ENCODE results near the gene ECM1. TPM values are rescaled to one million over a fixed set of nuclear protein-coding genes. Genes with fewer than 3 reads are reported as not detected.

Gene ECM1
- total RNA-seq, 1 donor from 2014 or later: 0.34 TPM

DNA sequence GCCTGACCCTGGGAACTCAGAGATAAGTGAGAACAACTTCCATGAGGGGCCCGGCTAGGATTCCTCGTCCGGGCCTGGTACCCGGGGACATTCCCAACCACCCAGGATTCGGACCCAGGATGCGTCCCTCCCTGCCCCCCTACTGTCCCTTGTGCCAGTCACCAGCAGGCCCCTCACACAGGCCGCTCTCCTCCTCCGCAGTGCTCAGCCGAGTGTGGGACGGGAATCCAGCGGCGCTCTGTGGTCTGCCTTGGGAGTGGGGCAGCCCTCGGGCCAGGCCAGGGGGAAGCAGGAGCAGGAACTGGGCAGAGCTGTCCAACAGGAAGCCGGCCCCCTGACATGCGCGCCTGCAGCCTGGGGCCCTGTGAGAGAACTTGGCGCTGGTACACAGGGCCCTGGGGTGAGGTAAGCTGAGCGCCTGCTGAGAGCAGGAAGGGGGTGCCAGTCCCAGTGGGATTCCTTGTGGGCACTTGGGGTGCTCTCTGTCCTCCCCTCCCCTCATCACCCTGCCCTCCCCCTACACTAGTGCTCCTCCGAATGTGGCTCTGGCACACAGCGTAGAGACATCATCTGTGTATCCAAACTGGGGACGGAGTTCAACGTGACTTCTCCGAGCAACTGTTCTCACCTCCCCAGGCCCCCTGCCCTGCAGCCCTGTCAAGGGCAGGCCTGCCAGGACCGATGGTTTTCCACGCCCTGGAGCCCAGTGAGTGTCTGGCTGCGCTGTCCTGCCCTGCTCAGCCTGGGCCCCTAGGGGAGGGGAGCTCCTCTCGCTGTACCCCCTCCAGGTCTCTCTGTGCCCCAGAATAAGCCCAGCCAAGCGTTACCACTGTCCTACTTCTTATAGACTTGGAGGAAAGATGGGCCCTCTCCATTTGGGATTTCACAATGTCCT lies 51.1 kb downstream of the ECM1 start:
- peak; percentile 84 for DNase-seq

DNA sequence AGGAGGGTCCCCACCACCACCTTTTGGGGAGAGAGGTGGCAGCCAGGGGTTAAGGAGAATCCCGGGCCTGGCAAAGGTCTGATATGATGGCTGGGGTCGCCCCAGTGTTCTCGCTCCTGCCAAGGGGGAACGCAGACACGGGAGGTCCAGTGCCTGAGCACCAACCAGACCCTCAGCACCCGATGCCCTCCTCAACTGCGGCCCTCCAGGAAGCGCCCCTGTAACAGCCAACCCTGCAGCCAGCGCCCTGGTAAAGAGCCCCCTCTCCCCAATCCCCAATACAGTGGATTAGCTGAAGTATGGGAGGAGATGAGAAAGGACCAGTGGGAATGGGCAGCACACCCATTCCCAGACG lies 51.7 kb downstream of the ECM1 start:
- no peak for DNase-seq

DNA sequence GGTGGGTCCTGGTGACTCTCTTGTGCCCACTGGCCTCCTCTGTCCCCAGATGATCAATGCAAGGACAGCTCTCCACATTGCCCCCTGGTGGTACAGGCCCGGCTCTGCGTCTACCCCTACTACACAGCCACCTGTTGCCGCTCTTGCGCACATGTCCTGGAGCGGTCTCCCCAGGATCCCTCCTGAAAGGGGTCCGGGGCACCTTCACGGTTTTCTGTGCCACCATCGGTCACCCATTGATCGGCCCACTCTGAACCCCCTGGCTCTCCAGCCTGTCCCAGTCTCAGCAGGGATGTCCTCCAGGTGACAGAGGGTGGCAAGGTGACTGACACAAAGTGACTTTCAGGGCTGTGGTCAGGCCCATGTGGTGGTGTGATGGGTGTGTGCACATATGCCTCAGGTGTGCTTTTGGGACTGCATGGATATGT lies 52.1 kb downstream of the ECM1 start:
- peak; percentile 85 for DNase-seq

DNA sequence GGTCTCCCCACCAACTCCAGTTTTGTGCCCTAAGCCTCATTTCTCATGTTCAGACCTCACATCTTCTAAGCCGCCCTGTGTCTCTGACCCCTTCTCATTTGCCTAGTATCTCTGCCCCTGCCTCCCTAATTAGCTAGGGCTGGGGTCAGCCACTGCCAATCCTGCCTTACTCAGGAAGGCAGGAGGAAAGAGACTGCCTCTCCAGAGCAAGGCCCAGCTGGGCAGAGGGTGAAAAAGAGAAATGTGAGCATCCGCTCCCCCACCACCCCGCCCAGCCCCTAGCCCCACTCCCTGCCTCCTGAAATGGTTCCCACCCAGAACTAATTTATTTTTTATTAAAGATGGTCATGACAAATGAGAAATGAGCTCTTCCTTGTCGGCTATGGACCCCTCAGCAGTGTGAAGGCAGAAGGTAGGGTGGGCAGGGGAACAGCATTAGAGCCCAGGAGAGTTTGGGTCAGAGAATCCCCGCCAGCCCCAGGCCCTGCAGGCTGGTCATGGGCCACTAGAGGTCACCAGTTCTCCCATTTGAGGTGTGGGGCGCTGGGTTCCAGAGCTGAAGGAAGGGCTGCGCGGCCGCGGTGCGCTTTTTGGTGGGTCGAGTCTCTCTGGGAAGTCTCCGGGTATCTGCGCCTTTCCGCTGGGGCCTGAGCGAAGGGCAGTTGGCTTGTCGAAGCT lies 52.8 kb downstream of the ECM1 start:
- peak; percentile 90 for DNase-seq

DNA sequence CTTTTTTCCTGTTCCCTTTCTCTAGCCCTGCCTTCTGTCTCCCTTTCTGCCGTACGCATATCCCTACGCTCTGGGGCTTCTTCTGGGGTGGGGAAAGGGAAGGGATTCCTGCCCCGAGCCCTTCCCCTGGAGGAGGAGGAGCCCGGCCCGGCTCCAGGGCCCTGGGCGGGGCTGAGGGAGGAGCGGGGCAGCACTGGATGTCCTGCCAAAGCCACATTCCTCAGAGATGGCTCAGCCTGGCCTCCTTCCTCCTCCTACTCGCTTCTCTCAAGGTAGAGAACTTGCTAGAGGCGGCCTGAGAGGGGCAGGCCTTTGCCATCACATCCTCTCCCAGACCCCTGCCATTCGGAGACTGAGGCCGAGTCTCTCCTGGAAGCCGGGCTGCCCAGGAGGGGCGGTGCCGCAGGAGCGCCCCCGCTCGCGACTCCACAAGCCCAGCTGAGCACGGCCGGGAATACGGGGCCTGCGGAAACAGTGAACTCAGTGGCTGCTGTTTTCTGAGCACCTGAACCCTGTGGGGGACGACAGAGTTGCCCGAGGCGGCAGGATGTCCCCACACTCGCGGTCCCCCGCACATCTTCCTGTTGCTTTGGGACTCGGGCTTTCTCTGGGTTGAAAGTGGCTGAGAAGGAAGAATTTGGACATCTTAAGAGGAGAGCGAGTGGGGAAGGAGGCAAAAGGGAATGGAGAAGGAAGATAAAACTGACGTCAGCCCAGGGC lies 53.5 kb downstream of the ECM1 start:
- DNase-seq: peak; percentile 99

DNA sequence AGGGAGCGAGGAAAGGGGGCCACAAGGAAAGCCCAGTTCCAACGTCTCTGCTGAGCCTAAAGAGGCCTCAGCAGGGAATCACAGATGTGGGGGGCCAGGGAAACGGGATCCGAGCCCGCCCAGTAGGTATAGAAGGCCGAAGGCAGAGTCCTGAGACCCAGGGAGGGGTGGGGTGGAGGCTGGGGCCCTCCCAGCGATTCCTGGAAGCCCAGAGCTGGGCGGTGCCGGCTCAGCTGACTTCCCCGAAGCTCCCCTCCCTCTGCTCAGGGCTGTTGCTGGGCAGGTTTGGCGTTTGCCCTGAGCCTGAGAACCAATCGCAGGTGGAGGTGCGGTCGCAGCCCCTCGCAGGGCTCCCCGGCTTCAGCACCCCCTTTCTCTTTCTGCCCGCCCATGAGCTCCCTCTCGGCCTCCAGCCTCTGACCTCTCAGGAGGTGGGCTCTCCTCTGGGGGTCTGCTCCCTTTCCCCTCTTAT lies 54.1 kb downstream of the ECM1 start:
- peak; percentile 96 for DNase-seq

DNA sequence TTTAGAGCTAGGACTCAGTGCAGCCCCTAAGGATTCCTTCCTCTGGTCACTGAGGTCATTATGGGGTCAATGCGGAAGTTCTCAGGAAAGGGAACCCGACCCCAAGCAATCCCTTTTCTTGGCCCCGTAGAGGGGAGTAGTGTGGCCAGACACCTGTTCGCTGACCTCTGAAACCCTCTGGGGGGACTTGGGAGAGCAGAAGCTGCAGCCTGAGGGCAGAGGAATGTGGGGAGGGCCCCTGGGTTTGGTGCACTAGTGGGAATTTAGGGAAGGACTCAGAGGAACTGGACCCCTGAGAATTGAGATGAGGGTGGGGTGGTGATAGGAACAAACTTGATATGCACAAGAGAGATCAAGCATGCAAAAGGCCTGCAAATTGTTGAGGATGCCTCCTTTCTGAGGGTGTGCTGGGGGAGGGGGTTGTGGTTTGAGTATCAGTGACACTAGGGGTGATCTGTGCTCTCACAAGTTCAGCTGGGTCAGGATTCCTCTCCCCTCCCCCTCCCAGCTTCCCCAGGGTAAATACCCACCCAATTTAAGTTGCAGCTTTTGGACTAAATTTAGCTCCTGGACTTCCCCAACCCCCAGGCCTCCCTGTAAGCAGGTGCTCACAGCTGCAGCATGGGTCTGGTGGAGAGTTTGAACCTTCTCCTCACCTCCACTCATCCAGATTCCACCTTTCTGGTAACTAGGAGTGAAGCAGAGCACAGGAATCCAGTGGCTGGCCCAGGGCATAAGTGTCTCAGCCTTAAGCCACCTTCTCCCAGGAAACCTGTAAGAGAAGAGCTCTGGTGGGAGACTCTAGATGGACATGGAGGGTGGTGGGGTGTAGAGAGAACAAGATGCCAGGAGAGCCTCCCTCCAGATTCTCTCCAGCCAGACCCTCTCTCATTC lies 54.8 kb downstream of the ECM1 start:
- DNase-seq: peak; percentile 31

Other genes starting within 250 kb of the ECM1 start
- gene APH1A, start 239.1 kb upstream of the ECM1 start, total RNA-seq: 132 and 182 TPM in 2 replicates
- gene C1orf54, start 235.3 kb upstream of the ECM1 start, total RNA-seq: 3.6 and 43.1 TPM in 2 replicates
- 0.33 and 1.0 TPM in 2 replicates for gene CIART, start 225.6 kb upstream of the ECM1 start, total RNA-seq
- 35.4 and 43.4 TPM in 2 replicates for gene MRPS21, start 214.2 kb upstream of the ECM1 start, total RNA-seq
- gene PRPF3, start 186.6 kb upstream of the ECM1 start, total RNA-seq: 40.0 and 47.5 TPM in 2 replicates
- gene RPRD2, start 144.0 kb upstream of the ECM1 start, total RNA-seq: 7.8 and 10.2 TPM in 2 replicates
- 10.4 and 16.0 TPM in 2 replicates for gene TARS2, start 20.7 kb upstream of the ECM1 start, total RNA-seq
- not detected in 2 replicates for gene FALEC, start 7.6 kb downstream of the ECM1 start, total RNA-seq
- gene ADAMTSL4, start 41.3 kb downstream of the ECM1 start, total RNA-seq: 0.17 and 0.60 TPM in 2 replicates
- 223 and 316 TPM in 2 replicates for gene MCL1, start 71.5 kb downstream of the ECM1 start, total RNA-seq
- gene ENSA, start 121.5 kb downstream of the ECM1 start, total RNA-seq: 200 and 229 TPM in 2 replicates
- gene GOLPH3L, start 189.0 kb downstream of the ECM1 start, total RNA-seq: 17.4 and 24.8 TPM in 2 replicates
- 0.17 TPM in 1 of 2 replicates, not detected in the other for gene HORMAD1, start 212.8 kb downstream of the ECM1 start, total RNA-seq

Measured in dermis blood vessel endothelial cell (primary cell).